Mesodermal cell (in vitro differentiated cells): ENCODE data around the gene TSNAXIP1. TPM values are rescaled to one million over a fixed set of nuclear protein-coding genes. Genes with fewer than 3 reads are reported as not detected.

ENCODE experiments used
- H3K27ac ChIP-seq: 2 replicates; pipeline ENCODE4 v1.7.0; 2013; ENCODE audit warnings: mild to moderate bottlenecking, low read depth, low read length, moderate library complexity; ENCODE audit not compliant: severe bottlenecking
- H3K36me3 ChIP-seq: 2 replicates; pipeline ENCODE4 v1.7.1; 2013; ENCODE audit warnings: mild to moderate bottlenecking, low read length, moderate library complexity; ENCODE audit not compliant: control insufficient read depth, insufficient read depth
- H3K4me1 ChIP-seq: one replicate; pipeline ENCODE4 v1.7.1; 2013; ENCODE audit warnings: mild to moderate bottlenecking, low read length; ENCODE audit not compliant: insufficient read depth, control insufficient read depth, poor library complexity, severe bottlenecking
- H3K4me3 ChIP-seq: 2 replicates; pipeline ENCODE4 v1.7.0; 2013; ENCODE audit warnings: low read length, control low read depth, mild to moderate bottlenecking; ENCODE audit not compliant: insufficient read depth, poor library complexity, severe bottlenecking; ENCODE audit errors: extremely low read depth
- H3K9me3 ChIP-seq: 2 replicates; pipeline ENCODE4 v1.7.1; 2013; ENCODE audit warnings: mild to moderate bottlenecking, low read length, moderate library complexity; ENCODE audit not compliant: control insufficient read depth
- WGBS, 2 experiments: methylation state at CpG; one replicate each; pipeline ENCODE4 v1.1.5; 2013; ENCODE audit warnings: missing lambda C conversion rate in 2 of 2; ENCODE audit not compliant: insufficient coverage in 2 of 2; 5-methylcytosine and 5-hydroxymethylcytosine counted together
- polyA plus RNA-seq, 2 experiments: library from polyadenylated mRNA; stranded (reverse); fragments of 50-300 nt; gene quantifications; one replicate each; pipeline ENCODE4 v1.2.3, GENCODE V29; 2013

TSNAXIP1 gene, protein sequence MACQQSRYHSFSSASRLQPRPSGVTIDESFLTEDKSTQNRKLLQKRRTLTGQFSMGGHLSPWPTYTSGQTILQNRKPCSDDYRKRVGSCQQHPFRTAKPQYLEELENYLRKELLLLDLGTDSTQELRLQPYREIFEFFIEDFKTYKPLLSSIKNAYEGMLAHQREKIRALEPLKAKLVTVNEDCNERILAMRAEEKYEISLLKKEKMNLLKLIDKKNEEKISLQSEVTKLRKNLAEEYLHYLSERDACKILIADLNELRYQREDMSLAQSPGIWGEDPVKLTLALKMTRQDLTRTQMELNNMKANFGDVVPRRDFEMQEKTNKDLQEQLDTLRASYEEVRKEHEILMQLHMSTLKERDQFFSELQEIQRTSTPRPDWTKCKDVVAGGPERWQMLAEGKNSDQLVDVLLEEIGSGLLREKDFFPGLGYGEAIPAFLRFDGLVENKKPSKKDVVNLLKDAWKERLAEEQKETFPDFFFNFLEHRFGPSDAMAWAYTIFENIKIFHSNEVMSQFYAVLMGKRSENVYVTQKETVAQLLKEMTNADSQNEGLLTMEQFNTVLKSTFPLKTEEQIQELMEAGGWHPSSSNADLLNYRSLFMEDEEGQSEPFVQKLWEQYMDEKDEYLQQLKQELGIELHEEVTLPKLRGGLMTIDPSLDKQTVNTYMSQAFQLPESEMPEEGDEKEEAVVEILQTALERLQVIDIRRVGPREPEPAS
- 0.92 TPM for polyA plus RNA-seq (2013, experiment 1 of 2)
- 0.76 TPM for polyA plus RNA-seq (2013, experiment 2 of 2)

DNA sequence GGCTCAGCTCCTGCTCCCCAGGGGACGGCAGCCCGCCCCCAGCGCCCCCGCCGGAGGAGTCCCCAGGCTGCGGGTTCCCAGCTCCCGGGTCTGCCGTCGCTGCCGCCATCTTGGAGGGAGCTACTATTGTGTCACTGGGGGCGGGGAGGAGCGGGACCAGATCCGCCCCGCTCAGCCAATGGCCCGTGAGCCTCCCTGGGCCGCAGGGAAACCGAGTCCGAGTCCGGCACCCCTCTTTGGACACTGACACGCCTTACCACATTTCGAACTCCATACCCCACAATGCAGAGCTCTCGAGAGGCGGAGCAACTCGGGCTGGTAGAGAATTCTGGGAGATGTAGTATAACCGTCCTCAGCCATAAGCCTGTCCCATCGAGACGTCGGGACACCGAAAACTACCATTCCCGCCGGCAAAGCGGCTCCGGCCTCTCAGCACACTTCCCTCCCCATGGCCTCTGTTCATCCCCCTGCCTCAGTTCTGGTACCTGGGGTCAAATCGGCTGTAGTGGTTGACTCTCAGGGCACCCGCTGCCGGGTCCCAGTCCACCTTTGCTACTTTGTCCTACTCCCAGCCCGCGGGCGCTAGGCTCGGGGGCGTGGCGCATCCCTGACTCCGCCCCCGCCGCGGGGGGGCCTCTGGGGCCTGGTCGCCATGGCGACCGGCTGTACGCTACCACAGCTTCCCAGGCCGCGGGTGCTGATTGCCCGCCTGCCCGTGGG lies at the start of gene TSNAXIP1, which contains the start of gene RANBP10:
Gene TSNAXIP1, plus strand, starts transcription at position 462 of the 720 bp plus-strand sequence. CDS start 261 bp downstream, outside the sequence.
Gene RANBP10, minus strand, starts transcription at position 133 of the 720 bp plus-strand sequence. Its CDS starts 24 bp downstream, at position 109.
- Histone ChIP-seq H3K27ac (peak within 1 kb of the TSS; percentile 73), H3K9me3 (no peaks in the 10 kb centered on the region)
- 0% methylated on average over 11 to 37 of the region's 54 CpGs for WGBS, 2 experiments

DNA sequence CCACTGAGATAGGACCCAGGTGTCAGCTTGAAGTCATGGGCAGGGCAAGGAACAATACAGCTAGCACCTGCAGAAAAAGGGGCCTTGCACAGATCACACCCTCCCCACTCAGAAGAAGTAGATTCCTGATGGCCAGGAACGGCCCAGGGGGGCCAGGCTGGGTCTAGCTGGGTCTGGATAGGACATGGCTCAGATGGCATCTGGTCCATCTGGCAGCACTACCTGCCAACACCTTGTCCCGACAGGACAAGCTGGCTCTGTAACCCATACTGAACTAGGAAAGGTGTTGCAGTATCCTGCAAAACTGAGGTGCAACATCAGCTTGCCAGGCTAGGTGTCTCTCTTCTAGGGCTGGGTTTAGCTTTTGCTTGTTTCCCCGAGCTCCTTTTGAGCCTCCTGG lies 48.7 kb upstream of the TSNAXIP1 start:
- no peak overlapping the region for H3K27ac ChIP-seq
- H3K4me1 ChIP-seq, result no peaks in the 10 kb centered on the region
- no peak overlapping the region for H3K4me3 ChIP-seq
- no peaks in the 10 kb centered on the region for H3K9me3 ChIP-seq
- peaks cover 25% of the 10 kb centered on the region for H3K36me3 ChIP-seq
- 86 to 95% methylated on average over 3 of the region's 3 CpGs for WGBS, 2 experiments

More for the DNA sequence above, at the start of gene TSNAXIP1, which contains the start of gene RANBP10:
- Histone ChIP-seq H3K4me3 (peak within 1 kb of the TSS; percentile 96), H3K36me3 (peaks cover 29% of the 10 kb centered on the region), H3K4me1 (no peaks in the 10 kb centered on the region)

DNA sequence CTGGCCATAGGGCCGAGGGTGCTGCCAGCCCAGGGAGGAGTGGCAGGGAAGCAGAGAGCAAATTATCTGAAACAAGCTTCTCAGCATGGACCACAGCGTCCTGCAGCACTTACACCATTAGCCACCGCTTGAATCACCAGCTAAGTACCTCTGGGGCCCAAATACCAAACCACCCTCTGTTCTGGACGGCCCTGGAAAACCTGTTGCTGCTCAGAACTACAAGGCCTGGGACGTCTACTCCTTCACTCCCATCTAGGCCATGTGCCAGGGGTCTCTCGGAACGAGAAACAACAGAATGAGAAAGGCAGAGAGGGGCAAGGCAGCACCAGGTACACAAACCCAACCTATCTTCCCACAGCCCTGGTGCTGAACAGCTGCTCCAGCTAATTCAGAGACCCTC lies 47.7 kb upstream of the TSNAXIP1 start:
- H3K36me3 ChIP-seq, result peaks cover 19% of the 10 kb centered on the region
- H3K4me3 ChIP-seq, result no peak overlapping the region
- H3K4me1 ChIP-seq, result no peaks in the 10 kb centered on the region
- no peaks in the 10 kb centered on the region for H3K9me3 ChIP-seq
- WGBS, 2 experiments, result 84 to 88% methylated on average over 5 of the region's 7 CpGs
- H3K27ac ChIP-seq, result no peak overlapping the region

DNA sequence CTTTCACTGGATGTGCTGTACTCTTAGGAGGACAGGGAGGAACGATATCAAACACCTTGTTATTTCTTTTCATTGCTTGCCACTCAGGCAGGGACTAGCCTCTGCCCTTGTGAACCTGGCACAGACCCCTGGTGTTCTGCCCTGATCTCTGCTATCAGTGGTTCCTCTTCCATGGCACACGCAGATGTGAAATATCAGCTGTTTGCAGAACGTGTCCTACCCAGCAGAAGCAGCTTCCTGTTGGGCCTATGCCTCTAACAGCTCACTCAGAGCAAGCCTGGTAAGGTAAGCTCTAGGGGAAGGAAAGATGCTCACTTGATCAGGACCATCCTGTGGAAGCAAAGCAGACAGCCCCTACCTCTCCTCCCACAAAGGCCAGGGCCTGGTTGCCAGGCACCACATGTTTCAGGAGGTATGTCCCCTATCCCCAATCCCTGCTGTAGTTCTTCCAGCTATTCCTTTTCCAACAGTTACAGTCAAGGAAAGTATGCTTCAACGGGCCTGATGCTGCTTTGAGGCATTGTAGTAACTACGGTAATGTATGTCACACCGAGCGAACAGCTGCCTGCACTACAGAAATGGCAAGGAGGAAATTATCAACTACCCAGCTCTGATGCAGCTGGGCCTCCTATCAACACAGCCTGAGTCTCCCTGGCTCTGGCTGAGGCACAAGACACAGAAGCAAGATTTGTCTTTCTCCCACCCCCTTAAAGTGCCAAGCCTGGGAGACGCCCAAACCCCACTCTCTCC lies 46.3 kb upstream of the TSNAXIP1 start:
- 90 to 93% methylated on average over 6 to 8 of the region's 8 CpGs for WGBS, 2 experiments
- no peak overlapping the region for H3K4me3 ChIP-seq
- peaks cover 6% of the 10 kb centered on the region for H3K4me1 ChIP-seq
- no peak overlapping the region for H3K27ac ChIP-seq
- H3K36me3 ChIP-seq, result peaks cover 13% of the 10 kb centered on the region
- no peaks in the 10 kb centered on the region for H3K9me3 ChIP-seq

DNA sequence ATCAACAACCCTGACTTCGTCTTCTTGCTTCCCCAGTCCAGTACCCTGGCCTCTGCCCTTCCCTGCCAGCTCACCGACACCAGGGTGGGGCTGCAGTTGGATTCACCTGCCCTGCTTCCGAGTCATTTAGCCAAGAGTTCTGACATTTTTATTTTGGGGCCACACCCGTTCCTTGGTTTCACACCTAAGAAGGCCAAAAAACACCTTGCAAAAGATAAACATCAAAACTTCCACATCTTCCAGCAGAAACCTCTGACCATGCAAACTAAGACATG lies 45.8 kb upstream of the TSNAXIP1 start:
- H3K4me1 ChIP-seq, result peaks cover 6% of the 10 kb centered on the region
- WGBS, 2 experiments, result 100% methylated on average over 3 to 4 of the region's 4 CpGs
- no peak overlapping the region for H3K4me3 ChIP-seq
- H3K36me3 ChIP-seq, result peaks cover 13% of the 10 kb centered on the region
- no peaks in the 10 kb centered on the region for H3K9me3 ChIP-seq
- H3K27ac ChIP-seq, result no peak overlapping the region

DNA sequence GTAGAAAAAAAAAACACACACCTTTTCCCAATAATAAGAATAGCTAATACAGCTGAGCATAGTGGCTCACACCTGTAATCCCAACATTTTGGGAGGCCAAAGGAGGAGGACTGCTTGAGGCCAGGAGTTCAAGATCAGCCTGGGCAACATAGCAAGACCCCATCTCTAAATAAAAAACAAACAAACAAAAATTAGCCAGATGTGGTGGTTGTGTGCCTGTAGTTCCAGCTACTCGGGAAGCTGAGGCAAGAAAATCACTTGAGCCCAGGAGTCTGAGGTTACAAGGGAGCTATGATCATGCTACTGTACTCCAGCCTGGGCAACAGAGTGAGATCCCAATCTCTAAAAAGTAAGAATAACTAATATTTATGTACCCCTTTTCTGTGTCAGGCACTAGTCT lies 44.8 kb upstream of the TSNAXIP1 start:
- H3K4me3 ChIP-seq, result no peak overlapping the region
- 100% methylated on average over 1 of the region's 1 CpG; no CpG with 5 or more reads in 1 of the 2 experiments for WGBS, 2 experiments
- no peaks in the 10 kb centered on the region for H3K9me3 ChIP-seq
- peaks cover 8% of the 10 kb centered on the region for H3K4me1 ChIP-seq
- no peak overlapping the region for H3K27ac ChIP-seq
- peaks cover 13% of the 10 kb centered on the region for H3K36me3 ChIP-seq

DNA sequence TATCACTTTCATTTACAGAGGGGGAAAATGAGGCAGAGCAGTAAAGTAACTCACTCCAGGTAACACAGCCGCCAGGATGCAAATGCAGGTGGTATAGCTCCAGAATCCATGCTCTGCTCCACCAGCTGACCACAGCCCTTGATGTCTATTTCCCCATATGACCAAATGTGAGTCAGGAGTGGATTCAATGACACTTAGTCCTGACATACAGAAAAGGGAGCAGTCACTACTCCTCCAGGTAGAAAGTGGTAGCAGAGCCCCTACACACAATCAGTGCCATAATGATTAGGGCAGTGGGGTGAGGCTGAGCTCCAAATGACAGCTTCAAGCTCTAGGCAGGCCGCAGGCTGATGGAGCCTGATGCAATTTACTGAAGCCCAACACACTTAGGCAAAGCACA lies 44.3 kb upstream of the TSNAXIP1 start:
- Histone ChIP-seq H3K27ac (no peak overlapping the region), H3K4me3 (no peak overlapping the region), H3K4me1 (peaks cover 8% of the 10 kb centered on the region), H3K36me3 (peaks cover 8% of the 10 kb centered on the region), H3K9me3 (no peaks in the 10 kb centered on the region)
- 100% methylated on average over 1 of the region's 2 CpGs; no CpG with 5 or more reads in 1 of the 2 experiments for WGBS, 2 experiments

DNA sequence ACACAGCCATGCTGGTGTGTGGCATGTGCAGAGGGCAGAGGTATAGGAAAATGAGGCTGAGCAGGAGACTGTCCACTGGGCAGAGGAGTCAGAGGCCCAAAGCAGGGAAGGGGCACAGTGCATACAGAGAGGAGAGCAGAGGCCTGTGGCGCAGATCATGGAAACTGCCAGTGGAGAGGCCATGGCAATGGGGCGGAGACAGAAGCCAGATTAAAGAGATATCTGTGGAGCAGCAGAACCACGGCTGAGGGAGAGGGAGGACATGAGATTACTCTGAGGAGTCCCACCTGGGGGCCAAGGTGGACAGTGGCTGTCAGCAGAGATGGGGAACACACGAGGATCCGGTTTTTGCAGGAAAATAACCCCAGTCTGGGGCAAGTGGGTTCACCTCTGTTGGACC lies 43.6 kb upstream of the TSNAXIP1 start:
- 97 to 100% methylated on average over 5 of the region's 5 CpGs for WGBS, 2 experiments

DNA sequence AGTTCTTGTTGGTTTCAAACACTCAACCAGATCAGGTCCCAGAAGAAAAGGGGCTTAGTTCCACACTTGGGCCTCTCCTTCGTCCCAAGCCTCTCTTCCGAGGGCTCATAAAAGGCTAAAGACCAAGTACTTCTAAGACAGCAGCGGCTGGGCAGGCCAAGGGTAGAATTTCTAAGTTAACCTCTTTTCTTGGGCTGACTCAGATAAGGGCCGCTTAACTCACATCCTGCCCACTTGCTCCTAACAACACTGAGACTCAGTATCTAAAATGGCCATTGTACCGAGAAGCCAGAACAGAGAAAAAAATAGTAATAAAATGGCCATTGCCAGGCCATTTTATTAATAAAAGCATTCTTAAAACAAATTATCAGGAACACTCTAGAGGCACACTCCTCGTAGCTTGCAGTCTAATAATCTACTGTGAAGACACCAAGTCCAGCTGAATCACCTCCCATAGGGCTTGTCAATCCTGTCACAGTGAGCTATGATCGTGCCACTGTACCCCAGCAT lies 42.5 kb upstream of the TSNAXIP1 start:
- 97 to 100% methylated on average over 4 of the region's 7 CpGs for WGBS, 2 experiments
- H3K36me3 ChIP-seq, result peaks cover 7% of the 10 kb centered on the region
- H3K4me3 ChIP-seq, result no peak overlapping the region
- H3K4me1 ChIP-seq, result peaks cover 8% of the 10 kb centered on the region
- H3K27ac ChIP-seq, result no peak overlapping the region
- no peaks in the 10 kb centered on the region for H3K9me3 ChIP-seq

More for the DNA sequence above, 43.6 kb upstream of the TSNAXIP1 start:
- Histone ChIP-seq H3K9me3 (no peaks in the 10 kb centered on the region), H3K4me1 (peaks cover 8% of the 10 kb centered on the region), H3K4me3 (no peak overlapping the region), H3K27ac (no peak overlapping the region), H3K36me3 (peaks cover 7% of the 10 kb centered on the region)

DNA sequence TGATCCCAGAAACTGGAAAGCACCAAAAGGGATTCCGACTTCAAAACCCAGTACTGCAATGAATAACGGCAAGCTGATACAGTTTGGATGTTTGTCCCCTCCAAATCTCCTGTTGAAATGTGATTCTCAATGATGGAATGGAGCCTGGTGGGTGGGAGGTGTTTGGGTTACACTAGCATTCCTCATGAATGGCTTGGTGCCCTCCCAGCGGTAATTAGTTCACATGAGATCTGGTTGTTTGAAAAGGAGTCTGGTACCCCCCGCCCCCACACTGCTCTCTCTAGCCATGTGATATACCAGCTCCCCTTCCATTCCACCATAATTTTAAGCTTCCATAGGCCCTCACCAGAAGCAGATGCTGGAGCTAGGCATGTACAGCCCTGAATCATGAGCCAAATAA lies 40.4 kb upstream of the TSNAXIP1 start:
- Histone ChIP-seq H3K36me3 (peaks cover 11% of the 10 kb centered on the region), H3K9me3 (no peaks in the 10 kb centered on the region), H3K4me1 (peaks cover 8% of the 10 kb centered on the region), H3K27ac (no peak overlapping the region), H3K4me3 (no peak overlapping the region)
- 92% methylated on average over 4 of the region's 4 CpGs; no CpG with 5 or more reads in 1 of the 2 experiments for WGBS, 2 experiments
